M059J (cell line): ENCODE data around the gene CD209. TPM values are rescaled to one million over a fixed set of nuclear protein-coding genes. Genes with fewer than 3 reads are reported as not detected.
A peak's percentile ranks its signal among the peaks of the same experiment; 100 is the strongest.
"Not testable (repeated sequence)": the region's sequence is repeated elsewhere in the genome, so short reads cannot be mapped to it uniquely, and the experiment has no call there.

Experiments
- DNase-seq: peaks from one replicate; pipeline ENCODE4 v3.0.0-alpha.2; 2012; ENCODE audit warnings: low read depth
- total RNA-seq: library from RNA; depleted of rRNA; stranded (reverse); fragments of >200 nt; shearing (Covaris generic); gene quantifications from 2 replicates; pipeline ENCODE4 v1.2.3, GENCODE V29; 2014

CD209 gene
- total RNA-seq, 1 experiment from 2014 or later: not detected

DNA sequence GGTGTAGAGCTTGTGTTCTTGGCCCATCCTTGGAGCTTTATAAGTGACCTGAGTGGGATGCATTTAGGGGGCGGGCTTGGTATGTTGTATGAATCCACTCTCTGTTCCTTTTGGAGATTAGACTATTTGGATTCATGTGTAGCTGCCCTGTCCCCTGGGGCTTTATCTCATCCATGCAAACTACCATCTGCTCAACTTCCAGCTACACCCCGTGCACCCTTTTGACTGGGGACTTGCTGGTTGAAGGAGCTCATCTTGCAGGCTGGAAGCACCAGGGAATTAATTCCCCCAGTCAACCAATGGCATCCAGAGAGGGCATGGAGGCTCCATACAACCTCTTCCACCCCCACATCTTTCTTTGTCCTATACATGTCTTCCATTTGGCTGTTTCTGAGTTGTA, 21.8 kb upstream of the CD209 start:
- DNase-seq: no peak

DNA sequence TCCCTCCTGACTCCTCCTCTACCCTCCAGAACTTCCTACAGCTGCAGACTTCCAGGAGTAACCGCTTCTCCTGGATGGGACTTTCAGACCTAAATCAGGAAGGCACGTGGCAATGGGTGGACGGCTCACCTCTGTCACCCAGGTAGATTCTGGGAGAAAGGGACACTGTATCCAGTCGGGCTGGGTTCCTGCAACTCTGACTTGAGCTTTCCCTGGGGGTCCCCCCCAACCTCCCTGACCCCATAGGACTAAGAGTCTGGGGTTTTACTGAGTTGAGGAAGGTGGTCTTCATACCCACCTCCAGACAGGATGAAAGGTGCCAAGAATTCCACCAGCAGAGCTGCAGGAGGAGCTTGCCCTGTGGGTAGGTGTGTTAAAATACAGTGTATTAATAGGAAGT, 20.2 kb upstream of the CD209 start:
- DNase-seq: no peak

DNA sequence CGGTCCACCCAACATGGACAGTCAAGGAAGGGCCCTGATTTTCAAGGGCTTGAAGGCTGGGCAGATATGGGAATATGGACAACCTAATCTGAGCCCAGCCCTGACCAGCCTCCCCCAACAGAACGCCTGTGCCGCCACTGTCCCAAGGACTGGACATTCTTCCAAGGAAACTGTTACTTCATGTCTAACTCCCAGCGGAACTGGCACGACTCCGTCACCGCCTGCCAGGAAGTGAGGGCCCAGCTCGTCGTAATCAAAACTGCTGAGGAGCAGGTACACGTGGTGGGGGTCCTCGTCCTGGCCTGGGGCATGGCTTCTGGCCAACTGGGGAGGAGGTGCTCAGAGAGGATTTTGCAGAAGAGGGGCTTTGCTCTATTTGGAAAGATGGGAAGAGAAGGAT, 19.2 kb upstream of the CD209 start:
- DNase-seq: no peak

DNA sequence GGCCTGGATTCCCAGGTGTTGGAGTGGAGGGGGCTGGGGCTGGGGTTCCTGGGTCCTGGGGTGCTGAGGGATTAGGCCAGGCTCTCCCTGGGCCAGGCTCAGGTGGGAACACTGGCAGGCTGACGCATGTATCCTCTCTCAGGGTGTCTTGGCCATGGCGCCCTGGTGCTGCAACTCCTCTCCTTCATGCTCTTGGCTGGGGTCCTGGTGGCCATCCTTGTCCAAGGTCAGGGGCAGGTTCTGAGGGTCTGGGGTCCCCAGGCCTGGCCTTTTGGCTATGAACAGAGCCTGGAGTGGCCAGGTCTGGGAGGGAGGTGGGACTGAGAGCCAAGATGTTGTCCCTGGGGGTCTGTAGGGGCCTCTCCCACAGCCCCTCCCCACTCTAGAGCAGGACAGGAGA, 17.7 kb upstream of the CD209 start:
- DNase-seq: not testable (repeated sequence)

DNA sequence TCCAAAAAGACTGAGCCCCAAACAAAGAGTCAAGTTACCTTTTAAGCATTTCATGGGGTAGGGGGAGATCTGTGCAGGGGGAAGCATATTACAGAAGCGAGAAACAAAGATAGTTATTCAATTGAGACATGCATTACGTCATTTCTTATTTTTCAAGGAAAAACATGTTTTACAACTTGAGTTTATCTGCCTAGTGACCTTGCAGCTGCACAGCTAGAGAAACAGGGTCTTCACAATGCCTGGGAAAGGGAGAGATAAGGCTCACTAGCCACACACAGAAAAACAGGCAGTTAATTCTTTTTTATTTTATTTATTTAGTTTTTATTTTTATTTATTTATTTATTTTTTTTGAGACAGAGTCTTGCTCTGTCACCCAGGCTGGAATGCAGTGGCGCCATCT, 16.8 kb upstream of the CD209 start:
- not testable (repeated sequence) for DNase-seq

DNA sequence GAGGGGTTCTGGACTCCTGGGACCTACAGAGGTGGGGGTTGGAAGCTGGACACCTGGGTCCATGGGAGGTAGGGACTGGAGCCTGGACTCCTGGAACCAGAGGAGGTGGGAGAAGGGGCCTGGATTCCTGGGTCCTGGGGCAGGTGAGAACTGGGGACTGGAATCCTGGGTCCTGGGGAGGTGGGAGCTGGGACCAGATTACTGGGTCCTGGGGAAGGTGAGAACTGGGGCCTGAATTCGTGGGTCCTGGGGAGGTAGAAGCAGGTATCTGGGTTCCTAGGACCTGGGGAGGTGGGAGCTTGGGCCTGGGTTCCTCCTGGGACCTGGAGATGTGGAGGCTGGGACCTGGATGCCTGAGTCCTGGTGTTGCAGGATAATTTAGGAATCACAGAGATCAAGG, 16.4 kb upstream of the CD209 start:
- no peak for DNase-seq

- DNase-seq: no peak
These were observed 15.5 kb upstream of the CD209 start, which contains the start of gene CLEC4M for GRCh38 chr19:7762719-7763293. Gene CLEC4M, plus strand, starts transcription at chr19:7763243. Its CDS starts 24 bp downstream, at chr19:7763267.

- no peak for DNase-seq
These were observed 11.8 kb upstream of the CD209 start for GRCh38 chr19:7759156-7759555.

- no peak for DNase-seq
These were observed 10.0 kb upstream of the CD209 start for GRCh38 chr19:7757358-7757757.

DNA sequence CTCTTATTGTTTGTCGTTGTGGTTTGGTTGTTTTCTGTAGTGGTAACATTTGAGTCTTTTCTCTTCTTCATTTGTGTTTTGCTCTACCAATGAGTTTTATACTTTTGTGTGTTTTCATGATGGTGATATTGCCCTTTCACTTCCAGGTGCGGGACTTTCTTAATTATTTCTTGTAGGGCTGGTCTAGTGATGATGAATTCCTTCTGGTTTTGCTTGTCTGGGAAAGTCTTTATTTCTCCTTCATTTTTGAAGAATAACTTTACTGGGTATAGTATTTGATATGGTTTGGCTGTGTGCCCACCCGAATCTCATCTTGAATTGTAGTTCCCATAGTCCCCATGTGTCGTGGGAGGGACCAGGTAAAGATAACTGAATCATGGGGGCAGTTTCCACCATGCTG, 8.9 kb upstream of the CD209 start:
- DNase-seq: no peak

GRCh38 chr19:7751157-7751783, 3.9 kb upstream of the CD209 start:
- DNase-seq: no peak

- DNase-seq: peak; percentile 54
These were observed 1.4 kb upstream of the CD209 start for GRCh38 chr19:7748756-7749155.

- DNase-seq: no peak
These were observed 837 bp upstream of the CD209 start for GRCh38 chr19:7748171-7748570.

DNA sequence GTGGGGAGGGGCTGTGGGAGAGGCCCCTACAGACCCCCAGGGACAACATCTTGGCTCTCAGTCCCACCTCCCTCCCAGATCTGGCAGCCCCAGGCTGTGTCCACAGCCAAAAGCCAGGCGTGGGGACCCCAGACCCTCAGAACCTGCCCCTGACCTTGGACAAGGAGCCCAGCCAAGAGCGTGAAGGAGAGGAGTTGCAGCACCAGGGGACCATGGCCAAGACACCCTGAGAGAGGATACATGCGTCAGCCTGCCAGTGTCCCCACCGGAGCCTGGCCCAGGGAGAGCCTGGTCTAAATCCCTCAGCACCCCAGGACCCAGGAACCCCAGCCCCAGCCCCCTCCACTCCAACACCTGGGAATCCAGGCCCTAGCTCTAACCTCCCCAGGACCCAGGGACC, 1.0 kb downstream of the CD209 start:
- not testable (repeated sequence) for DNase-seq

DNA sequence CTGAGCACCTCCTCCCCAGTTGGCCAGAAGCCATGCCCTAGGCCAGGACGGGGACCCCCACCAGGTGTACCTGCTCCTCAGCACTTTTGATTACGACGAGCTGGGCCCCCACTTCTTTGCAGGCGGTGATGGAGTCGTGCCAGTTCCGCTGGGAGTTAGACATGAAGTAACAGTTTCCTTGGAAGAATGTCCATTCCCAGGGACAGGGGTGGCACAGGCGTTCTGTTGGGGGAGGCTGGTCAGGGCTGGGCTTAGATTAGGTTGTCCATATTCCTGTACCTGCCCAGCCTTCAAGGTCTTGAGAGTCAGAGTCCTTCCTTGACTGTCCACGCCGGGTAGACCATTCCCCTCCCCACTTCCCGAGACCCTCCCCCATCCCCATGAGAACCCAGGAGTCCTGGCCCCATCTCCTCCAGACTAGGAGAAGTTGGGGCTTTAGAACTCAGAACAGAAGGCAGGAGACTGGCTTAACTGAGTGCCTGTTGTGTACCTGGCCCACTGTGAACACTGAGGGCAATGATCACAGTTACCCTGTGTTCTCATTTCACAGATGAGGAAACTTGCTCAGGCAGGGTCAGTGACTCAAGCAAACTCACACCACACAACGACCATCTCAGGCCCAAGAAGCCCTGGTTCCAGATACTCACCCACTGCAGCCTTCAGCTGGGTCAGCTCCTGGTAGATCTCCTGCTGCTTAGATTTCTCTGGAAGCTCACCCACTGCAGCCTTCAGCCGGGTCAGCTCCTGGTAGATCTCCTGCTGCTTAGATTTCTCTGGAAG, 2.3 kb downstream of the CD209 start:
- no peak for DNase-seq

GRCh38 chr19:7744199-7744786, 3.0 kb downstream of the CD209 start:
- no peak for DNase-seq

- no peak for DNase-seq
These were observed 3.9 kb downstream of the CD209 start for GRCh38 chr19:7743425-7743841.

GRCh38 chr19:7742991-7743390, 4.3 kb downstream of the CD209 start:
- no peak for DNase-seq

DNA sequence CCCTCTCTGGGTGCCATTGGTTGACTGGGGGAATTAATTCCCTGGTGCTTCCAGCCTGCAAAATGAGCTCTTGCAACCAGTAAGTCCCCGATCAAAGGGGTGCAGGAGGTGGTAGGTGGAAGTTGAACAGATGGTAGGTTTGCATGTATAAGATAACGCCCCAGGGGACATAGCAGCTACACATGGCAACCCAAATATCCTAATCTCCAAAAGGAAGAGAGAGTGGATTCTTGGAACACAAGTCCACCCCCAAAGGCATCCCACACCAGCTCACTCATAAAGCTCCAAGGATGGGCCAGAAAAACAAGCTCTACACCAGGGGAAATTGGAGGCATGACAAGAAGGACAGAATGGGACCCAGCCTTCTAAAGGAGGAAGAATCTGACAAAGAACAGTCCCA, 4.8 kb downstream of the CD209 start:
- DNase-seq: no peak

- no peak for DNase-seq
These were observed 6.7 kb downstream of the CD209 start for GRCh38 chr19:7740682-7741054.

DNA sequence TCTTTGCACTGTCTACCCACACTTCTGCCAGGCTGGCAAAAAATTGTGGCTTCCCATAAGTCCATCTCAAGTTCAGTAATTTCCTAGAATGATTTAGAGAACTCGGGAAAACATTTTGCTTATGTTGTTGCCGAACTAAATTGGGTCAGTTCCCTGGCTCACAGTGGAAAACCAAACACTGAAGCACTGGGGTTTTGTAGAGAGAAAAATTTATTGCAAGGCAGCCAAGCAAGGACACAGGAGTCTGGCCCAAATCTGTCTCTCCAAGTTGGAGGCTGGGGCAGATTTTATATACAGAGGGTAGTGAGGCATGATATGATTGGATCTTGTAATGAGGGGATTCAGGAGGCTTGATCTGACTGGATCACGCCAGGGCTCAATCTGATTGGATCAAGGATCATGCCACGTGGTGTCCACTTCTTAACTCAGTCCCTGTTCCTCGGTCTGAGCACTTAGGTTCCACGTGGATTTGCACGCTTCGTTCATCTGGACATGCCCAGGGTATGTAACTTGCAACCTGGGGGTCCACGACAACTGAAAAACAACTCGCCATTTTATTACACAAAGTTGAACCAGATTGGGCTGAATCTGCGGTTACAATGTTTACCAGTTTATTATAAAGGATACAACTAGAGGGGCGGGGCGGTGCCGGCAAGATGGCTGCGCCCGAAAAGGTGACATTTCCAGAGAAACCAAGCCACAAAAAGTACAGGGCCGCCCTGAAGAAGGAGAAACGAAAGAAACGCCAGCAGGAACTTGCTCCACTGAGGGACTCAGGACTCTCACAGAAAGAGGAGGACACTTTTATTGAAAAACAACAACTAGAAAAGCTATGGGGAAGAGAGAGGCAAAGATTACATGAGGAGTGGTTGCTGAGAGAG, 7.3 kb downstream of the CD209 start:
- no peak for DNase-seq
